DND-41 (cell line): ENCODE measurements around the gene ACSM4.
"Not testable (repeated sequence)": the region's sequence is repeated elsewhere in the genome, so short reads cannot be mapped to it uniquely, and the experiment has no call there.

Source experiments
- ATAC-seq: fragments of 200-7000 bp; cut with Tn5 transposase; 3 replicates; pipeline ENCODE4 v1.9.1; 2021; ENCODE audit warnings: low read depth; ENCODE audit not compliant: insufficient read depth
- DNase-seq: peaks from one replicate; pipeline ENCODE4 v3.0.0-alpha.2; 2020
- H2AFZ ChIP-seq: 2 replicates; pipeline ENCODE4 v1.6.0; 2012; ENCODE audit warnings: low read depth, low read length
- H3K27ac ChIP-seq: 2 replicates; pipeline ENCODE4 v1.5.1; 2012; ENCODE audit warnings: low read length, inconsistent platforms
- H3K27me3 ChIP-seq: fragments of 200-600 bp; sonication (generic); 2 replicates; pipeline ENCODE4 v1.6.0; 2012; ENCODE audit warnings: low read length, mild to moderate bottlenecking, inconsistent platforms; ENCODE audit not compliant: insufficient read depth, poor library complexity
- H3K36me3 ChIP-seq: 2 replicates; pipeline ENCODE4 v1.5.1; 2012; ENCODE audit warnings: low read length, inconsistent platforms; ENCODE audit not compliant: insufficient read depth
- H3K4me1 ChIP-seq: 2 replicates; pipeline ENCODE4 v1.5.1; 2012; ENCODE audit warnings: mild to moderate bottlenecking, low read length; ENCODE audit not compliant: insufficient read depth
- H3K4me2 ChIP-seq: 2 replicates; pipeline ENCODE4 v1.6.0; 2012; ENCODE audit warnings: mild to moderate bottlenecking, moderate library complexity, low read length, inconsistent platforms; ENCODE audit not compliant: insufficient read depth
- H3K4me3 ChIP-seq, 2 experiments: fragments of 200-600 bp in 1 of 2; shearing (Covaris generic) in 1 of 2; 2 replicates each; pipeline ENCODE4 v1.5.1; 2012 to 2016; ENCODE audit warnings: inconsistent platforms in 2 of 2, low read length in 2 of 2, mild to moderate bottlenecking in 2 of 2, low read depth in 1 of 2, moderate library complexity in 1 of 2
- H3K79me2 ChIP-seq: 2 replicates; pipeline ENCODE4 v1.6.0; 2012; ENCODE audit warnings: low read length, inconsistent platforms; ENCODE audit not compliant: insufficient read depth
- H3K9ac ChIP-seq: 2 replicates; pipeline ENCODE4 v1.6.0; 2012; ENCODE audit warnings: low read depth, mild to moderate bottlenecking, inconsistent platforms, low read length, moderate library complexity
- H3K9me3 ChIP-seq: 2 replicates; pipeline ENCODE4 v1.5.1; 2012; ENCODE audit warnings: low read length, moderate library complexity, mild to moderate bottlenecking, inconsistent platforms; ENCODE audit not compliant: insufficient read depth, severe bottlenecking
- H4K20me1 ChIP-seq: 2 replicates; pipeline ENCODE4 v1.6.0; 2012; ENCODE audit warnings: low read length; ENCODE audit not compliant: insufficient read depth
- CTCF ChIP-seq: IDR thresholded peaks from 2 replicates; pipeline ENCODE4 v1.5.1; 2012; ENCODE audit warnings: borderline replicate concordance, low read length, moderate library complexity, mild to moderate bottlenecking; ENCODE audit not compliant: poor library complexity, severe bottlenecking; ENCODE audit errors: extremely low read depth
- EZH2 ChIP-seq: IDR thresholded peaks from 3 replicates; pipeline ENCODE4 v1.6.1; 2012; ENCODE audit warnings: borderline replicate concordance, low read depth, mild to moderate bottlenecking, moderate library complexity, low read length, inconsistent platforms; ENCODE audit not compliant: severe bottlenecking

Gene ACSM4

GRCh38 chr12:7324176-7324575 is 20.3 kb downstream of the ACSM4 start:
- no peak overlapping the region for H3K4me2 ChIP-seq
- H3K79me2 ChIP-seq = no peaks in the 10 kb centered on the region
- H2AFZ ChIP-seq = no peak overlapping the region
- ATAC-seq (no peak), DNase-seq (no peak)
- no peaks in the 10 kb centered on the region for H3K36me3 ChIP-seq
- no peaks in the 10 kb centered on the region for H3K9me3 ChIP-seq
- H3K27ac ChIP-seq = no peak overlapping the region
- no peak for TF ChIP-seq CTCF
- no peak for TF ChIP-seq EZH2
- H3K4me3 ChIP-seq = no peak overlapping the region
- no peak overlapping the region for H3K9ac ChIP-seq
- no peaks in the 10 kb centered on the region for H3K4me1 ChIP-seq
- H3K27me3 ChIP-seq = peaks cover 9% of the 10 kb centered on the region
- no peaks in the 10 kb centered on the region for H4K20me1 ChIP-seq

DNA sequence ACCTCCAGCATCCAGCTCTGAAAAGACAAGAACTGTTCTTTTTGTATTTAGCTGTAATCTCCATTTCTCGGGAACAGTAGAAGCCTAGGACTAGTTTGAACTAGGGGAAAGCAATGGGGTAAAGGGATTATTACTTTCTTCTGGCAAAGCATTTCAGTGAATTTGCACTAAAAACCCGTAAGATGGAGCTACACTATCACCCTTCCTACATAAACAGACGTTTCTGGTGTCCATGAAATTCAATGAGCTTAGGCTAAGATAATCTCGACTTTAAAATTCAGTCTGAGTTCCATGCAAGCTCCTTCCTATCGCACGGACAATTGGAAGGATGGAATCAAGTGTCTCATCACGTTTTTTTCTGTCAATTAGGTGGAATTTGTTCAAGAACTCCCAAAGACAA is 24.0 kb downstream of the ACSM4 start:
- Histone ChIP-seq H3K9ac (no peak overlapping the region), H4K20me1 (no peaks in the 10 kb centered on the region), H2AFZ (no peak overlapping the region), H3K27me3 (peaks cover 9% of the 10 kb centered on the region), H3K79me2 (no peaks in the 10 kb centered on the region), H3K4me3 (no peak overlapping the region), H3K36me3 (no peaks in the 10 kb centered on the region), H3K4me2 (no peak overlapping the region), H3K9me3 (no peaks in the 10 kb centered on the region), H3K4me1 (no peaks in the 10 kb centered on the region), H3K27ac (no peak overlapping the region)
- DNase-seq (no peak), ATAC-seq (no peak)
- no peak for TF ChIP-seq EZH2
- TF ChIP-seq CTCF = no peak

DNA sequence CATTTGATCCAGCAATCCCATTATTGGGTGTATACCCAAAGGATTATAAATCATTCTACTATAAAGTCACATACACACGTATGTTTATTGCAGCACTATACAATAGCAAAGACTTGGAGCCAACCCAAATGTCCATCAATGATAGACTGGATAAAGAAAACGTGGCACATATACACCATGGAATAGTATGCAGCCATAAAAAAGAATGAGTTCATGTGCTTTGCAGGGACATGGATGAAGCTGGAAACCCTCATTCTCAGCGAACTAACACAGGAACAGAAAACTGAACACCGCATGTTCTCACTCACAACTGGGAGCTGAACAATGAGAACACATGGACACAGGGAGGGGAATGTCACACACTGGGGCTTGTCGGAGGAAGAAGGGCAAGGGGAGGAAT is 33.9 kb downstream of the ACSM4 start:
- H3K36me3 ChIP-seq, ATAC-seq, H3K27me3 ChIP-seq, H3K9ac ChIP-seq, H3K79me2 ChIP-seq, H3K27ac ChIP-seq, H3K9me3 ChIP-seq, H4K20me1 ChIP-seq, H3K4me2 ChIP-seq, DNase-seq, H3K4me1 ChIP-seq, H2AFZ ChIP-seq, H3K4me3 ChIP-seq: not testable (repeated sequence)

DNA sequence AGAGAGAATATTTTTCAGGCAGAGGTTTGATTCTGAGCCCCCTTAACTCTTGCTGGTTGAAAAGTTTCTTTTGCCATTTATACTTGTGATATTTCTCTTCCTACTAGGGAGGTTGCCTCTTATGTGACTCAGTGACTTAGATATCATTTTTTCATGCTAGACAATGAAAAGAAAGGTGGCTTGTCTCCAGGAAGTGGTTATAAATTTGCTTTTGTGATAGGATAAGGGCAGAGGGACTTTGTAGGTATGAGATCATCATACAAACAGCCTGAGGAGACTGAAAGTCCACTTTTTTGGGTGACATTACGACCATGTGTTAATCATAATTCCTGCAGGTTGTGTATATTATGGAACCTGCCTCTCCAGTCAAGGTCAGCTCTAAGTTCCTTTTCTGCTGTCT is 35.8 kb downstream of the ACSM4 start:
- Histone ChIP-seq H3K4me2 (no peak overlapping the region), H3K79me2 (no peaks in the 10 kb centered on the region), H3K9me3 (peaks cover 4% of the 10 kb centered on the region), H3K27ac (no peak overlapping the region), H3K9ac (no peak overlapping the region), H3K4me3 (no peak overlapping the region), H3K4me1 (no peaks in the 10 kb centered on the region), H4K20me1 (no peaks in the 10 kb centered on the region; the same call in 1 of the 2 replicates), H3K36me3 (no peaks in the 10 kb centered on the region), H2AFZ (no peak overlapping the region), H3K27me3 (no peaks in the 10 kb centered on the region)
- TF ChIP-seq EZH2 (no peak), CTCF (no peak)
- ATAC-seq = no peak
- DNase-seq = no peak
